HepG2 (cell line): ENCODE results near the gene ALKBH2. TPM values are rescaled to one million over a fixed set of nuclear protein-coding genes. Genes with fewer than 3 reads are reported as not detected.

ENCODE experiments used
- ARNT ChIP-seq: fragments of 450-650 bp; IDR thresholded peaks from 2 replicates; pipeline ENCODE4 v1.6.1; 2017
- ESRRA ChIP-seq: sonication (generic); formaldehyde crosslinking; IDR thresholded peaks from 2 replicates; pipeline ENCODE4 v1.5.1; 2020; ENCODE audit warnings: mild to moderate bottlenecking, low read depth, missing genetic modification reagents
- GPN1 ChIP-seq: sonication (generic); formaldehyde crosslinking; IDR thresholded peaks from 2 replicates; pipeline ENCODE4 v1.5.1; 2020; ENCODE audit warnings: missing genetic modification reagents, borderline replicate concordance
- KDM2A ChIP-seq: sonication (generic); formaldehyde crosslinking; IDR thresholded peaks from 2 replicates; pipeline ENCODE4 v1.4.0; 2020; ENCODE audit warnings: low read depth, missing genetic modification reagents, borderline replicate concordance
- MEIS1 ChIP-seq: sonication (generic); formaldehyde crosslinking; IDR thresholded peaks from 2 replicates; pipeline ENCODE4 v1.9.0; 2021; ENCODE audit warnings: mild to moderate bottlenecking, missing genetic modification reagents, moderate library complexity, borderline replicate concordance
- MTA1 ChIP-seq: sonication (generic); formaldehyde crosslinking; IDR thresholded peaks from 2 replicates; pipeline ENCODE4 v1.4.0; 2020; ENCODE audit warnings: missing genetic modification reagents, mild to moderate bottlenecking, borderline replicate concordance
- MYC ChIP-seq: sonication (generic); formaldehyde crosslinking; IDR thresholded peaks from 2 replicates; pipeline ENCODE4 v1.9.0; 2021; ENCODE audit warnings: missing genetic modification reagents, borderline replicate concordance
- NONO ChIP-seq, 2 experiments: fragments of 450-650 bp in 1 of 2; sonication (generic) in 1 of 2; formaldehyde crosslinking in 1 of 2; IDR thresholded peaks in 1 of 2; conservative IDR thresholded peaks in 1 of 2; 2 replicates each; pipeline versions ENCODE4 v1.6.1 to v1.8.0; 2017 to 2022; ENCODE audit warnings: mild to moderate bottlenecking in 1 of 2, missing genetic modification reagents in 1 of 2, moderate library complexity in 1 of 2
- RFX5 ChIP-seq: IDR thresholded peaks from 2 replicates; pipeline ENCODE4 v1.6.1; 2011; ENCODE audit warnings: low read depth, low read length, improper control_type of control experiment
- ZBTB26 ChIP-seq: IDR thresholded peaks from 2 replicates; pipeline ENCODE4 v1.6.1; 2016; ENCODE audit warnings: missing compliant biosample characterization, missing genetic modification reagents, borderline replicate concordance
- ZKSCAN8 ChIP-seq: IDR thresholded peaks from 2 replicates; pipeline ENCODE4 v1.6.1; 2016; ENCODE audit warnings: borderline replicate concordance, missing genetic modification reagents, missing compliant biosample characterization
- ZMAT3 ChIP-seq: sonication (generic); formaldehyde crosslinking; conservative IDR thresholded peaks from 2 replicates; pipeline ENCODE4 v1.7.0; 2021; ENCODE audit warnings: missing genetic modification reagents
- ZNF160 ChIP-seq: sonication (generic); formaldehyde crosslinking; IDR thresholded peaks from 2 replicates; pipeline ENCODE4 v1.8.0; 2022; ENCODE audit warnings: mild to moderate bottlenecking, inconsistent platforms, missing genetic modification reagents
- ZNF564 ChIP-seq: sonication (generic); formaldehyde crosslinking; IDR thresholded peaks from 2 replicates; pipeline ENCODE4 v1.8.1; 2023; ENCODE audit warnings: mild to moderate bottlenecking, missing genetic modification reagents
- polyA plus RNA-seq, 8 experiments: library from polyadenylated mRNA; depleted of rRNA in 3 of 8; stranded (reverse) in 7 of 8; unstranded in 1 of 8; fragments of >200 nt; fragmentation: Illumina TruSeq in 4 of 8; extraction: Trizol in 4 of 8; gene quantifications; 2 replicates each; pipeline versions ENCODE4 v1.2.1 to v1.2.3, GENCODE V29; 2011 to 2016; ENCODE audit warnings: low read depth in 4 of 8, missing spikeins in 1 of 8, mixed read lengths in 1 of 8; ENCODE audit not compliant: insufficient read depth in 1 of 8
- total RNA-seq, 5 experiments: library from RNA; depleted of rRNA; stranded (reverse); fragments of >200 nt; fragmentation: Illumina TruSeq; extraction: Trizol; gene quantifications; 2 replicates each; pipeline ENCODE4 v1.2.3, GENCODE V29; 2016; ENCODE audit warnings: low read depth in 1 of 5
- TF ChIP-seq, protein P1 (sequence below), 2 experiments: IDR thresholded peaks; 2 replicates each; pipeline ENCODE4 v1.6.1; 2011 to 2012; ENCODE audit warnings: low read length in 2 of 2, borderline replicate concordance in 1 of 2, low read depth in 1 of 2, mild to moderate bottlenecking in 1 of 2, moderate library complexity in 1 of 2
- TF ChIP-seq, protein P2 (sequence below): sonication (generic); formaldehyde crosslinking; IDR thresholded peaks from 2 replicates; pipeline ENCODE4 v1.4.0; 2020; ENCODE audit warnings: mild to moderate bottlenecking, missing genetic modification reagents
- TF ChIP-seq, protein P3 (sequence below): sonication (generic); formaldehyde crosslinking; IDR thresholded peaks from 2 replicates; pipeline ENCODE4 v1.5.1; 2020; ENCODE audit warnings: mild to moderate bottlenecking, missing genetic modification reagents
- TF ChIP-seq, protein P4 (sequence below): IDR thresholded peaks from 2 replicates; pipeline ENCODE4 v1.6.1; 2016; ENCODE audit warnings: low read depth, borderline replicate concordance

The ALKBH2 gene
- total and polyA plus RNA-seq, 2 of the 13 experiments (the other 11 are each of a cell fraction or from before 2014, with no cell fraction given) = 21.0 to 40.5 TPM

GRCh38 chr12:109110988-109111495 lies 17.8 kb upstream of the ALKBH2 start (continued):
- TF ChIP-seq, protein P1, sequence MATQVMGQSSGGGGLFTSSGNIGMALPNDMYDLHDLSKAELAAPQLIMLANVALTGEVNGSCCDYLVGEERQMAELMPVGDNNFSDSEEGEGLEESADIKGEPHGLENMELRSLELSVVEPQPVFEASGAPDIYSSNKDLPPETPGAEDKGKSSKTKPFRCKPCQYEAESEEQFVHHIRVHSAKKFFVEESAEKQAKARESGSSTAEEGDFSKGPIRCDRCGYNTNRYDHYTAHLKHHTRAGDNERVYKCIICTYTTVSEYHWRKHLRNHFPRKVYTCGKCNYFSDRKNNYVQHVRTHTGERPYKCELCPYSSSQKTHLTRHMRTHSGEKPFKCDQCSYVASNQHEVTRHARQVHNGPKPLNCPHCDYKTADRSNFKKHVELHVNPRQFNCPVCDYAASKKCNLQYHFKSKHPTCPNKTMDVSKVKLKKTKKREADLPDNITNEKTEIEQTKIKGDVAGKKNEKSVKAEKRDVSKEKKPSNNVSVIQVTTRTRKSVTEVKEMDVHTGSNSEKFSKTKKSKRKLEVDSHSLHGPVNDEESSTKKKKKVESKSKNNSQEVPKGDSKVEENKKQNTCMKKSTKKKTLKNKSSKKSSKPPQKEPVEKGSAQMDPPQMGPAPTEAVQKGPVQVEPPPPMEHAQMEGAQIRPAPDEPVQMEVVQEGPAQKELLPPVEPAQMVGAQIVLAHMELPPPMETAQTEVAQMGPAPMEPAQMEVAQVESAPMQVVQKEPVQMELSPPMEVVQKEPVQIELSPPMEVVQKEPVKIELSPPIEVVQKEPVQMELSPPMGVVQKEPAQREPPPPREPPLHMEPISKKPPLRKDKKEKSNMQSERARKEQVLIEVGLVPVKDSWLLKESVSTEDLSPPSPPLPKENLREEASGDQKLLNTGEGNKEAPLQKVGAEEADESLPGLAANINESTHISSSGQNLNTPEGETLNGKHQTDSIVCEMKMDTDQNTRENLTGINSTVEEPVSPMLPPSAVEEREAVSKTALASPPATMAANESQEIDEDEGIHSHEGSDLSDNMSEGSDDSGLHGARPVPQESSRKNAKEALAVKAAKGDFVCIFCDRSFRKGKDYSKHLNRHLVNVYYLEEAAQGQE (IDR thresholded peaks at IDR 0.05; ENCODE audit: borderline replicate concordance in 1 of 2, low read depth in 1 of 2, low read length in 2 of 2) = peak in 1 of 2 experiments; percentile 9; a peak in 1 of 4 replicates
- peak; percentile 72 for TF ChIP-seq RFX5
- 0 out of 2 replicates have a peak, but pooled peaks have one; percentile 46 for TF ChIP-seq MEIS1 (CRISPR knock-in tag)
- TF ChIP-seq MTA1 (CRISPR knock-in tag) = peak; percentile 60; the same call in 1 of the 2 replicates
- peak; percentile 83; the same call in 1 of the 2 replicates for TF ChIP-seq ZMAT3
- TF ChIP-seq ARNT = no peak
- peak; percentile 91; the same call in 1 of the 2 replicates for TF ChIP-seq ZNF564 (CRISPR knock-in tag)
- TF ChIP-seq ZBTB26 (CRISPR knock-in tag) = peak; percentile 63; the same call in 1 of the 2 replicates
- TF ChIP-seq KDM2A (CRISPR knock-in tag) = peak; percentile 94
- peak; percentile 98 for TF ChIP-seq ESRRA (CRISPR knock-in tag)
- TF ChIP-seq, protein P2, sequence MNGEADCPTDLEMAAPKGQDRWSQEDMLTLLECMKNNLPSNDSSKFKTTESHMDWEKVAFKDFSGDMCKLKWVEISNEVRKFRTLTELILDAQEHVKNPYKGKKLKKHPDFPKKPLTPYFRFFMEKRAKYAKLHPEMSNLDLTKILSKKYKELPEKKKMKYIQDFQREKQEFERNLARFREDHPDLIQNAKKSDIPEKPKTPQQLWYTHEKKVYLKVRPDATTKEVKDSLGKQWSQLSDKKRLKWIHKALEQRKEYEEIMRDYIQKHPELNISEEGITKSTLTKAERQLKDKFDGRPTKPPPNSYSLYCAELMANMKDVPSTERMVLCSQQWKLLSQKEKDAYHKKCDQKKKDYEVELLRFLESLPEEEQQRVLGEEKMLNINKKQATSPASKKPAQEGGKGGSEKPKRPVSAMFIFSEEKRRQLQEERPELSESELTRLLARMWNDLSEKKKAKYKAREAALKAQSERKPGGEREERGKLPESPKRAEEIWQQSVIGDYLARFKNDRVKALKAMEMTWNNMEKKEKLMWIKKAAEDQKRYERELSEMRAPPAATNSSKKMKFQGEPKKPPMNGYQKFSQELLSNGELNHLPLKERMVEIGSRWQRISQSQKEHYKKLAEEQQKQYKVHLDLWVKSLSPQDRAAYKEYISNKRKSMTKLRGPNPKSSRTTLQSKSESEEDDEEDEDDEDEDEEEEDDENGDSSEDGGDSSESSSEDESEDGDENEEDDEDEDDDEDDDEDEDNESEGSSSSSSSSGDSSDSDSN (CRISPR knock-in tag) = peak; percentile 75
- TF ChIP-seq, protein P3, sequence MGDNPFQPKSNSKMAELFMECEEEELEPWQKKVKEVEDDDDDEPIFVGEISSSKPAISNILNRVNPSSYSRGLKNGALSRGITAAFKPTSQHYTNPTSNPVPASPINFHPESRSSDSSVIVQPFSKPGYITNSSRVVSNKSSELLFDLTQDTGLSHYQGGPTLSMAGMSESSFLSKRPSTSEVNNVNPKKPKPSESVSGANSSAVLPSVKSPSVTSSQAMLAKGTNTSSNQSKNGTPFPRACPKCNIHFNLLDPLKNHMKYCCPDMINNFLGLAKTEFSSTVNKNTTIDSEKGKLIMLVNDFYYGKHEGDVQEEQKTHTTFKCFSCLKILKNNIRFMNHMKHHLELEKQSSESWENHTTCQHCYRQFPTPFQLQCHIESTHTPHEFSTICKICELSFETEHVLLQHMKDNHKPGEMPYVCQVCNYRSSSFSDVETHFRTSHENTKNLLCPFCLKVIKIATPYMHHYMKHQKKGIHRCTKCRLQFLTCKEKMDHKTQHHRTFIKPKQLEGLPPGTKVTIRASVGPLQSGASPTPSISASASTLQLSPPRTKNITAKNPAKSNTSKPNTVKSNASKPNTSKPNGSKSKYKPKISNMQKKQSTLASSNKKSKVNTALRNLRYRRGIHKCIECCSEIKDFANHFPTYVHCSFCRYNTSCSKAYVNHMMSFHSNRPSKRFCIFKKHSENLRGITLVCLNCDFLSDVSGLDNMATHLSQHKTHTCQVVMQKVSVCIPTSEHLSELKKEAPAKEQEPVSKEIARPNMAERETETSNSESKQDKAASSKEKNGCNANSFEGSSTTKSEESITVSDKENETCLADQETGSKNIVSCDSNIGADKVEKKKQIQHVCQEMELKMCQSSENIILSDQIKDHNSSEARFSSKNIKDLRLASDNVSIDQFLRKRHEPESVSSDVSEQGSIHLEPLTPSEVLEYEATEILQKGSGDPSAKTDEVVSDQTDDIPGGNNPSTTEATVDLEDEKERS (CRISPR knock-in tag) = no peak
- peak; percentile 55; the same call in 1 of the 2 replicates for TF ChIP-seq MYC
- TF ChIP-seq GPN1 (CRISPR knock-in tag) = no peak
- TF ChIP-seq ZNF160 (CRISPR knock-in tag) = 0 out of 2 replicates have a peak, but pooled peaks have one; percentile 64
- TF ChIP-seq, protein P4, sequence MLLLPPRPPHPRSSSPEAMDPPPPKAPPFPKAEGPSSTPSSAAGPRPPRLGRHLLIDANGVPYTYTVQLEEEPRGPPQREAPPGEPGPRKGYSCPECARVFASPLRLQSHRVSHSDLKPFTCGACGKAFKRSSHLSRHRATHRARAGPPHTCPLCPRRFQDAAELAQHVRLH = peak; percentile 60; the same call in 1 of the 2 replicates
- TF ChIP-seq ZKSCAN8 (CRISPR knock-in tag) = 0 out of 2 replicates have a peak, but pooled peaks have one; percentile 39
- no peak for TF ChIP-seq NONO (IDR thresholded peaks at IDR 0.05)
- peak; percentile 58; the same call in 1 of the 2 replicates for TF ChIP-seq NONO (CRISPR knock-in tag; conservative IDR thresholded peaks at IDR 0.05)
